ENCODE data around the gene COQ9.
A peak's percentile ranks its signal among the peaks of the same experiment; 100 is the strongest.
"Not testable (repeated sequence)": the region's sequence is repeated elsewhere in the genome, so short reads cannot be mapped to it uniquely, and the experiment has no call there.

COQ9 gene

GRCh38 chr16:57427307-57427706 lies 20.0 kb upstream of the COQ9 start:
- DNase-seq (ENCODE audit: low spot score) = no peak

DNA sequence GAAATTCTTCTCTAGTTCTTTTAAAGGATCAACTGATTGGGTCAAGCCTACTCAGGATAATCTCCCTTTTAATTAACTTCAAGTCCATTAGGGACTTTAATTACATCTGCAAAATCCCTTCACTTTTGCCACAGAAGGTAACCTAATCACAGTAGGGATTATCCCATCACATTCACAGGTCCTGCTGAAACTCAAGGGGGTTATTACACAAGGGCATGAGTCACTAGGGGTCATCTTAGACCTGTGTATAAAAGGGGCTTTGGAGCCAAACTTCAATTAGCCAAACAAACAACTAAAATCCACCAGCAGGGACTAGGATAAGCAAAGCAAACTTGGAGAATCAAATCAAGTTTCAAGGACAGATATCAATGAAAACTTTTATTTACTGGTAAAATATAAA lies 19.5 kb upstream of the COQ9 start:
- DNase-seq (ENCODE audit: low spot score) = no peak

DNA sequence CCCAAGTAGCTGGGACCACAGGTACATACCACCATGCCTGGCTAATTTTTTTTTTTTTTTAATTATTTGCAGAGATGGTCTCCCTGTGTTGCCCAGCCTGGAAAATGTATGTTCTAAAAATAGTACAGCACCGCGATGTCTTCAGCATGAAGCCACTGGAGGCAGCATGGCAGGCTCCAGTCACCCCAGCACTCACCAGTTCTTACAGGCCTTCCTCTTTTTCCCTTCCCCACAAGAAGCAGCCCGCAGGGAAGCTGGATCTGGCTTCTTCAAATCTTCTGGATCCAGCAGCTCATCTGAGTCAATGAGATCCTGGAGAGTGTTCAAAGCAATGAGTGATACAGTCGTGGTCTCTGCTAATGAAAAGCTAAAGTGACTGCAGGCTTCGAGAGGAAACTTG lies 16.3 kb upstream of the COQ9 start:
- DNase-seq (ENCODE audit: low spot score) = no peak

GRCh38 chr16:57432505-57432904 lies 14.8 kb upstream of the COQ9 start:
- DNase-seq (ENCODE audit: low spot score) = no peak

- no peak for DNase-seq (ENCODE audit: low spot score)
Observed at GRCh38 chr16:57432989-57433388, 14.3 kb upstream of the COQ9 start.

DNA sequence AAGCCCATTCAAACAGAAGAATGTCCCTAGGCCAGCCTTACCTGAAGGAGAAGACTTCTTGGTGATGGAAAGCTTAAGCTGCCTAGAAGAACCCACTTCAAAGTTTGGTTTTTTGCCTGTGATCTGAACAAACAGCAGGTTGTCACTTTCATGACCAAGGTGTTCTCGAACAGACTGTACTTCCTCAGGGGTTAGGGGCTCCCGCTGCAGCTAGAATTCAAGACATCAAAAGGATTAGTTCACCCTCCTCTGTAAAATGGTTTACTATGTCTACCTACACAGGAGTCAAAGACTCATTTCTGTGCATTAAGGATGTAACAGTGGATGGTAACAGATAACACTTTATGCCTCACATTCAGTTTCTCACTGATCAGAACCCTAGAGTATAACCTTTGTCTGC lies 13.3 kb upstream of the COQ9 start:
- DNase-seq (ENCODE audit: low spot score) = no peak

GRCh38 chr16:57435838-57436237 lies 11.4 kb upstream of the COQ9 start:
- DNase-seq (ENCODE audit: low spot score) = no peak

- not testable (repeated sequence) for DNase-seq (ENCODE audit: low spot score)
Observed at GRCh38 chr16:57439947-57440346, 7.3 kb upstream of the COQ9 start.

GRCh38 chr16:57440551-57440950 lies 6.7 kb upstream of the COQ9 start:
- DNase-seq (ENCODE audit: low spot score) = not testable (repeated sequence)

- DNase-seq (ENCODE audit: low spot score) = no peak
Observed at GRCh38 chr16:57444711-57445110, 2.6 kb upstream of the COQ9 start.

DNA sequence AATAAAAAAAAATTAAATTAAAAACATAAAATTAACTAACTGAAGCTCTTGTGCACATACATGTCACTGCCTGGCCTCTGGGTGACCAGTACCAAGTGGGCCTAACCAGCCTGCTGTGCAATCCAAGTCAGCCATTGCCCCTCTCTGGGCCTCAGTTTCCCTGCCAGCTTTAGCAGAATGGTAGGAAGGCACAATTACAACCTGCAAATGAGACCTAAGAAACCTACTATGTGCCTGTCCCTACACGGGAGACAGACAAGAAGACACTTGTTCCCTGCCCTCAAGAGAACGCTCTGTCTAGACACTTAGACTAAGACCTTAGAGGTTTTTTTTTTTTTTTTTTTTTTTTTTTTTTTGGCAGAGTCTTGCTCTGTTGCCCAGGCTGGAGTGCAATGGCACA lies 1.8 kb upstream of the COQ9 start:
- DNase-seq (ENCODE audit: low spot score) = no peak

DNA sequence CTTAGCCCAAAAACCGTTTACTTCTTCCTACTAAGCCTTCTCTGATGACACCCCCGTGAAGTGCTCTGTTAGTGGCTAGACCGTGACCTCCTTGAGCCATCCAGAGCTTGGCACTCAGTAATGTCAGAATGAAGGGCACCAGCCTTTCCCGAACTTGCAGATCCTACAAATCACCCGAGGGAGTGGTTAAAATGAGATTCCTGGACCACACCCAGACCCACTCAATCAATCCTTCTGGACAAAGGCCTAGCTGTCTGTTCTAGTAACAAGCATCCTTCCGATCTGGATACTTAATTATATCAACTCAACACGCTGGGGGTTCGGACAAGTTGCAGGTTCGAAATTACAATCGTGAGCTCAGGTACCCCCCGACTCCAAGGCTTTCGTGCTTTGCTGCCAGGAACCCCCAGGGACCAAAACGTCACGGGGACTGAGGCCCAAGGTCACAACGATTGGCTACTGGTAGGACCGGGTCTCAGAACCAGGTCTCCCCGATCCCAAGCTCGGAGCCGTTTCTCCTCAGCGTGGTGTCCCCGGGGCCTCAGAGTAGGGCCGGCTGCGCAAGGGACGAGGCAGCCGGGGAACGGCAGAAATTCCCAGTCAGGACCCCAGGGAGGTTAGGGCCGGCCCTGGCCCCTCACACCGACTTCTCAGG lies 621 bp upstream of the COQ9 start:
- peak; percentile 65 for DNase-seq (ENCODE audit: low spot score)

DNA sequence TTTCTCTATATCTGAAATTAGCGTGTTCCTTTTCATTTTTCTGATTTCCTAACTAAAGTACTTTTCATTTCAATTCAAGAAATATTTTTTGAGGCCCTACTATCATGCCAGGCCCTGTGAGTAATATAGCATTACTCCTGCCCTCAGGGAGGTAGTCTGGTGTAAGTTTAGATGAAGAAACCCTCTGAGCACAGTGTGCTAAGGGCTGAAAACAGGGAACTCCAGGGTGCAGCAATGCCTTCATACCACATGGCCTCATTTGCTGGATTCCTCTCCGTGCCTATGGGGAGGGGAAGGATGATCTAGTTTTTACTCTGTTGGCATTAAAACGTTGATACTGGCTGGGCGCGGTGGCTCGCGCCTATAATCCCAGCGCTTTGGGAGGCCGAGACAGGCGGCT lies 4.7 kb downstream of the COQ9 start:
- DNase-seq (ENCODE audit: low spot score) = no peak

GRCh38 chr16:57462209-57462977 lies 15.1 kb downstream of the COQ9 start, which contains the start of gene POLR2C:
Gene POLR2C (plus strand): TSS chr16:57462679. CDS start chr16:57462725, 46 bp downstream.
- DNase-seq (ENCODE audit: low spot score) = peak; percentile 88

DNA sequence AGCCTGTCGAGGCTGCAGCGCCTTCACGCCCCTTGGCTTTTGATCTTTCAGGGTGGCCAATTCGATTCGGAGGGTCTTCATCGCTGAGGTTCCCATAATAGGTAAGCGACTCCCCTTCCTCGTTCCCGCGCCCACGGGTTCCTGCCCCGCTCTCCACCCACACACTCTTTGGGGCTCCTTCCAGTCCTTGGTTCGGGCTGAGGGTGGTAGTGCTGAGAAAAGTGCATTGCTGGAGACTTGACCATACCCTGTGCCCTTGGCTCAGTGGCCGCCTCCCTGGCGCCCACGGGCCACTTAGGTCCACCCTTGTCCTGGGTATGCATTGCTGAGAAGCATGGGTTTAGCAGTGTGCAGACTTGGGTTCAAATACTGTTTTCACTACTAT lies 15.7 kb downstream of the COQ9 start:
- DNase-seq (ENCODE audit: low spot score) = peak; percentile 51

GRCh38 chr16:57464523-57464922 lies 17.2 kb downstream of the COQ9 start:
- no peak for DNase-seq (ENCODE audit: low spot score)

DNA sequence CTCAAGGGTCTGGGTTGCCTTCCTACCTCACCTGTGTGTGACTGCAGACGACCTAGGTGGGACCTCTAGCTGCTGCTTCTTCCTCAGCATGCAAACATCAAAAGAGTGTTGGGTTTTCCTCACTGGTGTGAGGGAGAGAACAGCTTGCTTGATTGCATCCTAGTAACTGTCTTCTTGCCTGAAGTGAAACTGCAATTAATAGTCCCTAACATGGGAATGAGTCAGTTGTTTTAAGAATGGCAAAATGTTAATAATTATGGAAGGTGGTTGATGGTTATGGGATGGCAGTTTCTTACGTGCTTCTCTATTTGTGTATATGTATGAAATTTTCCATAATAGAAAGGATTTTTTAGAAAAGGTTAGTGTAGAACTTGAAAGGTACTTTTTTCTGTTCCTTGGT lies 21.1 kb downstream of the COQ9 start:
- DNase-seq (ENCODE audit: low spot score) = no peak

DNA sequence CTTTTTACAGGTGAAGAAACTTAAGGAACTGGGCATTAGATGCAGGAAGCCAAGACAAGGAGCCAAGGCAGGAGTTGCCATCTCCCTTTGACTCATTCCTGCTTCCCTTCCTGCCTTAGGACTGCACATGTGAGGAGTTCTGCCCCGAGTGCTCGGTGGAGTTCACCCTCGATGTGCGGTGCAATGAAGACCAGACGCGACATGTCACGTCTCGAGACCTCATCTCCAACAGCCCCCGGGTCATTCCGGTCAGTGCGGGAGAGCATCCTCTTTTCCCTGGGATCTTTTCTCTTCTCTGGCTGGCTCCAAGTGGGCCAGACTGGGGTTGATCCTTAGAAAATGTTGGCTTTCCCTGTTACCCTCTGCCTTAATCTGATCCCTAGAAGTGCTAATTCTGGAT lies 21.8 kb downstream of the COQ9 start:
- DNase-seq (ENCODE audit: low spot score) = no peak

- no peak for DNase-seq (ENCODE audit: low spot score)
Observed at GRCh38 chr16:57469917-57470470, 22.7 kb downstream of the COQ9 start.

DNA sequence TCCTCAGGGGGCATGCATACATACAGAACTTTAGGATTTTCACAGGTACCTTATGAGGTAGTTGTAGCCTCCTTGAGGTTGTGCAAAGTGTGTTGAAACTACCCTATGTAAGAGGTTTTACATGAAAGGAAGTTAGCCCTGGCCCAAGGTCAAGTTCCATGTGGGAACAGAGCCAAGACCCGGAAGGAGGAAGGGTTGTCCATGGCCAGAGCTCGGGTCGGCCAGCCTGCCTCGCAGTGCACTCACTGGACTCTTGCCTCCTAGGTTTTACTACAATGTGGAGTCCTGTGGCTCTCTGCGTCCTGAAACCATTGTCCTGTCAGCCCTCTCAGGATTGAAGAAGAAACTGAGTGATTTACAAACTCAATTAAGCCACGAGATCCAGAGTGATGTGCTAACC lies 23.4 kb downstream of the COQ9 start:
- DNase-seq (ENCODE audit: low spot score) = no peak

DNA sequence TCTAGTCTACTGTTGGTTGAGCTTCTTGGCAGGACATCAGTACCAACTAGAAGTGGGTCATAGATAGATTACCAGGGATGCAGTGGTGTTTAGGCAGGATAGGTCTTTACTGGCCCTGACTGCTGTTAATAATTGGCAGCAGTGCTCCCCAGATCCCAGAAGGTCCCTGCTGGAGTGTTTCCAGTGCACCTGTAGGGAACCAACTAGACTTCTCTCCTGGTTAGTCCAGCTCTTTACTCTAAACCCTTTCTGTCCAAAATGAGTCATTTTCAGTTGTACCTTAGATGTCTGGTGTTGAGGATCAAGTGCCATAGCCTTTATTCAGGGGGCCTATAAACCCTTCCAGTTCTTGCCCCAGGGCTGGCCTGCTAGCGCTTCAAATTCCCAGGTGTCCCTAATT lies 23.9 kb downstream of the COQ9 start:
- DNase-seq (ENCODE audit: low spot score) = no peak

DNA sequence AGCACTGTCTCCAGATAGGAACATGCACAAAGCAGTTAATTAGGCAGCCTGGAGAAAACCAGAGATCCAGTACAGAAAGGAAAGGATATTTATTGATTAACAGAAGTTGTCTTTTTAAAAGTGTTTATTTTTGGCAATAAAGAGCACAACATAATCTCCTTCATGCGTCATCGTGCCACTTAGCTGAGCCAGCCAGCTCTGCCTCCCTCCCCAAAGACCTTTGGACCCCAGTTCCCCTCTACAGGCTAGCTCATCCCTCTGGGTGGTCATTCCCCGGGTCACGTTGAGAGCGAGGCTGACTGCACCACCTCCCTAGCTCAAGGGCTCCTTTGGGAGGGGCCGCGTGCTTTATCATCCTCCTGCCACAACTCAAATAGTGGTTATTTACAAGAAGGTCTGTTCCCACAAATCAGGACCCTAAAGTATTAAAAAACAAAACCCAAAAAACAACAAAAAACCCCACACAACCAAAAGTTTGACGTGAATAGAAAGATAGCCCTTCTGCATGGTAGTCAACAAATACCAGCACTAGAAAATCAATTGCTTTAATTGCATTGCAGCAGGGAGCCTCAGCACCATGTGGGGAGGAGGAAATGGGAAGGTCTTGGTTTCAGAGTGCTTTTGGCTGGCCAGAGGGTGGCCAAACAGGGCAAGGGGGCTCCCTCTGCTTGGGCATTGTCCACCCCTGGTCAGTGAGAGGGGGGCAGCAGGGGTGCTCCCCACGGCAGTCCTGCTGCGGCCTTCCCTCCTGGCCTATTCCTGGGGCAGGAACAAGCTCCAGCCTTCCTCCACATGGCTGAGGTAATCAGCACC lies 24.8 kb downstream of the COQ9 start:
- DNase-seq (ENCODE audit: low spot score) = no peak

DNA sequence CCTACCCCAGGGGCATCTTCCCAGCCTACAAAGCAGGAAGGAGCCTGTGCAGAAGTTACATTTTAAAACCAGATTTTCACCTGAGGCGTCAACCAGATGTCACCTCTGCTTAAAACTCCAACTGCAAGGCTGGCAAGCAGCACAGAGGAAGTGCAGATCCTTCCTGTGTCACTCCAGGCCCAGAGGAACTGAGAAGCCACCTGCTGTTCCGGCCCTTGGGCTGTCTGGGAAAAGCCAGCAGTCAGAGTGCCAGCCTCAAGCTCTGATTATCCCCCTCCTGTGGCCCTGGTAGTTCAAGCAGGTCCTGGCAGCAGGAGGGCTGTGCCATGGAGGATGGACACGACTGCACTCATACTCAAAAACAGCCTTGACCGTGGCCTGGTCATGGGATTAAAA lies 25.4 kb downstream of the COQ9 start:
- no peak for DNase-seq (ENCODE audit: low spot score)
